ENCODE measurements around the gene KRTAP20-1.

DNA sequence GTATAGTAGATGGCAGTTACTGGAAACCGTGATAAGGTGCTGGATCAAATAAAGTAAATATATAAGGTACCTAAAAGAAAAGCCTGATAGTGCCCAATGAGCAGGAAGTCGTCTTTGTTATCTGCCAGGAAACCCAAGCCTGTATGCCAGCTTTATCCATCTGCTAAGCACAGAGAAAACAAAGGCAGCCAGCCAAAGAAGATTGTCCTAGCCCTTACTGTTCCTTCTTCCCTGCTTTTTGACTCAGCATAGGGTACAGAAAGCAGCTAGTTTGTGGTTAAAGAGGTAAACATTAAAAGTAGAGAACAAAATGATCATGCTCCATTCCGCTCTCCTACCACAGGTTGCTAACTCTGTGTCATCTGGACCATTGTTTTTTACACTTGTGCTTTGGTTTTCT lies 36.1 kb upstream of the KRTAP20-1 start:
- TF ChIP-seq POLR2A (IDR thresholded peaks at IDR 0.05): no peak
- TF ChIP-seq, protein P1, sequence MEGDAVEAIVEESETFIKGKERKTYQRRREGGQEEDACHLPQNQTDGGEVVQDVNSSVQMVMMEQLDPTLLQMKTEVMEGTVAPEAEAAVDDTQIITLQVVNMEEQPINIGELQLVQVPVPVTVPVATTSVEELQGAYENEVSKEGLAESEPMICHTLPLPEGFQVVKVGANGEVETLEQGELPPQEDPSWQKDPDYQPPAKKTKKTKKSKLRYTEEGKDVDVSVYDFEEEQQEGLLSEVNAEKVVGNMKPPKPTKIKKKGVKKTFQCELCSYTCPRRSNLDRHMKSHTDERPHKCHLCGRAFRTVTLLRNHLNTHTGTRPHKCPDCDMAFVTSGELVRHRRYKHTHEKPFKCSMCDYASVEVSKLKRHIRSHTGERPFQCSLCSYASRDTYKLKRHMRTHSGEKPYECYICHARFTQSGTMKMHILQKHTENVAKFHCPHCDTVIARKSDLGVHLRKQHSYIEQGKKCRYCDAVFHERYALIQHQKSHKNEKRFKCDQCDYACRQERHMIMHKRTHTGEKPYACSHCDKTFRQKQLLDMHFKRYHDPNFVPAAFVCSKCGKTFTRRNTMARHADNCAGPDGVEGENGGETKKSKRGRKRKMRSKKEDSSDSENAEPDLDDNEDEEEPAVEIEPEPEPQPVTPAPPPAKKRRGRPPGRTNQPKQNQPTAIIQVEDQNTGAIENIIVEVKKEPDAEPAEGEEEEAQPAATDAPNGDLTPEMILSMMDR (IDR thresholded peaks at IDR 0.05): no peak

Measured in right lobe of liver (tissue), 4 donors.